ENCODE data around the gene TPP1.

The TPP1 gene

GRCh38 chr11:6622261-6623171, 3.3 kb upstream of the TPP1 start:
- DNase-seq (ENCODE audit: insufficient read length, low spot score) (no peak), FAIRE-seq (peak; percentile 55)
- TF ChIP-seq PAX5 (IDR thresholded peaks at IDR 0.05; ENCODE audit: insufficient read depth, low read length, severe bottlenecking) (no peak), POU2F2 (IDR thresholded peaks at IDR 0.05; ENCODE audit: low read depth, low read length) (no peak), POLR2AphosphoS5 (IDR thresholded peaks at IDR 0.05; ENCODE audit: low read depth, low read length) (no peak), POLR2A (IDR thresholded peaks at IDR 0.05; ENCODE audit: low read depth, low read length) (no peak), SPI1 (IDR thresholded peaks at IDR 0.05; ENCODE audit: low read depth, low read length) (no peak), TAF1 (IDR thresholded peaks at IDR 0.05; ENCODE audit: low read depth, low read length) (no peak)

DNA sequence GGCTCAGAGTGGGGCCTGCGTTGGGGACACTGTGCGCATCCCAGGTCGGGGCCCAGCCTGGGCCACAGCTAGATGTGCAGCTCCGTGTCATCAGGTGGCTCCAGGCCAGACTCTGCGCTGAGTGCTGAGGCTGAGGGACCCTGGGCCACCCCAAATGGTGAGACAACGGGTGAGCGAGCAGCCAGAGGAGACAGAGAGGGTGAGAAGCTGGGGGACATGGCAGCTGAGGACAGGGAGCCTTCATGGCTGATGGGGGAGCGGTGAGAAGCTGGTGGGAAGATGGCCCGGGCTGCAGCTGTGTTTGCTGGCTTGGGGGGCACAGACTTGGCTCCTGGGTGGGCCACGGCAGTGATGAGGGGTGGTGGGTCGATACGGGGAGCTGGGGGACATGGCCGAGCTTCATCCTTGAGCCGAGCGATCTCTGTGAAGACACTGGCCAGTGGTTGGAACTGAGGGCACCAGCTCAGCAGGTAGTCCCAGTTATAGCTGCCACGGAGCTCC, 2.5 kb upstream of the TPP1 start:
- FAIRE-seq (no peak), DNase-seq (ENCODE audit: insufficient read length, low spot score) (no peak)
- TF ChIP-seq TAF1 (IDR thresholded peaks at IDR 0.05; ENCODE audit: low read depth, low read length) (no peak), PAX5 (IDR thresholded peaks at IDR 0.05; ENCODE audit: insufficient read depth, low read length, severe bottlenecking) (no peak), POLR2A (IDR thresholded peaks at IDR 0.05; ENCODE audit: low read depth, low read length) (no peak), POLR2AphosphoS5 (IDR thresholded peaks at IDR 0.05; ENCODE audit: low read depth, low read length) (no peak), POU2F2 (IDR thresholded peaks at IDR 0.05; ENCODE audit: low read depth, low read length) (no peak), SPI1 (IDR thresholded peaks at IDR 0.05; ENCODE audit: low read depth, low read length) (no peak)

GRCh38 chr11:6620636-6621035, 1.4 kb upstream of the TPP1 start:
- no peak for TF ChIP-seq TAF1 (IDR thresholded peaks at IDR 0.05; ENCODE audit: low read depth, low read length)
- no peak for TF ChIP-seq SPI1 (IDR thresholded peaks at IDR 0.05; ENCODE audit: low read depth, low read length)
- no peak for TF ChIP-seq PAX5 (IDR thresholded peaks at IDR 0.05; ENCODE audit: insufficient read depth, low read length, severe bottlenecking)
- no peak for TF ChIP-seq POLR2A (IDR thresholded peaks at IDR 0.05; ENCODE audit: low read depth, low read length)
- no peak for TF ChIP-seq POLR2AphosphoS5 (IDR thresholded peaks at IDR 0.05; ENCODE audit: low read depth, low read length)
- TF ChIP-seq POU2F2 (IDR thresholded peaks at IDR 0.05; ENCODE audit: low read depth, low read length) = no peak
- FAIRE-seq (no peak), DNase-seq (ENCODE audit: insufficient read length, low spot score) (no peak)

- peak; percentile 79 for FAIRE-seq
- no peak for TF ChIP-seq TAF1 (IDR thresholded peaks at IDR 0.05; ENCODE audit: low read depth, low read length)
- peak; percentile 83 for TF ChIP-seq SPI1 (IDR thresholded peaks at IDR 0.05; ENCODE audit: low read depth, low read length)
- 0 out of 2 replicates have a peak, but pooled peaks have one; percentile 17 for TF ChIP-seq POLR2AphosphoS5 (IDR thresholded peaks at IDR 0.05; ENCODE audit: low read depth, low read length)
- peak; percentile 39; the same call in 1 of the 2 replicates for TF ChIP-seq POU2F2 (IDR thresholded peaks at IDR 0.05; ENCODE audit: low read depth, low read length)
- DNase-seq (ENCODE audit: insufficient read length, low spot score) = no peak
Measured at GRCh38 chr11:6618117-6619003, 862 bp downstream of the TPP1 start.

DNA sequence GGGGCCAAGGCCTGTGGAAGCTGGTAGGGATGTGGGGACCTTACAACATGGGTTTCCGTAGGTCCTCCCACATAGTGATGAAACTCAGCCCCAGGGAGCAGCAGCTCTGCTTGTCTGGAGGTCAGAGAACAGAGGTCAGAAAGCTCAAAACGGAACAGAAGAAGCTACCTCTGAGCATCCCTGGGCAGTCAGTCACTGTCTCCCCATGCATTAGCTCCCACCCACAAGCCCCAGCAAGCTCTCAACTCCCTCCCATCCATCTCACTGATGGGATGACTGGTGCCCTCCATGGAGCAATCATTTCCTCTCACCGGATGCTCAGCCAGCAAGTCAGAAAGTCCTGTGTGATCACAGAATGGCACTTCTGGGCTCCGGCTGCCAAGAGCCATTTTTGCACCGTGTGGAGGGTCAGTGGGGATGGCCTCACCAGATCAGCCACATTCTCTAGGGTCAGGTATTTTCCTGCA, 1.9 kb downstream of the TPP1 start:
- no peak for DNase-seq (ENCODE audit: insufficient read length, low spot score)
- TF ChIP-seq POU2F2 (IDR thresholded peaks at IDR 0.05; ENCODE audit: low read depth, low read length) = no peak
- no peak for TF ChIP-seq POLR2AphosphoS5 (IDR thresholded peaks at IDR 0.05; ENCODE audit: low read depth, low read length)
- TF ChIP-seq SPI1 (IDR thresholded peaks at IDR 0.05; ENCODE audit: low read depth, low read length) = no peak
- no peak for TF ChIP-seq PAX5 (IDR thresholded peaks at IDR 0.05; ENCODE audit: insufficient read depth, low read length, severe bottlenecking)
- no peak for TF ChIP-seq TAF1 (IDR thresholded peaks at IDR 0.05; ENCODE audit: low read depth, low read length)
- no peak for TF ChIP-seq POLR2A (IDR thresholded peaks at IDR 0.05; ENCODE audit: low read depth, low read length)
- no peak for FAIRE-seq

DNA sequence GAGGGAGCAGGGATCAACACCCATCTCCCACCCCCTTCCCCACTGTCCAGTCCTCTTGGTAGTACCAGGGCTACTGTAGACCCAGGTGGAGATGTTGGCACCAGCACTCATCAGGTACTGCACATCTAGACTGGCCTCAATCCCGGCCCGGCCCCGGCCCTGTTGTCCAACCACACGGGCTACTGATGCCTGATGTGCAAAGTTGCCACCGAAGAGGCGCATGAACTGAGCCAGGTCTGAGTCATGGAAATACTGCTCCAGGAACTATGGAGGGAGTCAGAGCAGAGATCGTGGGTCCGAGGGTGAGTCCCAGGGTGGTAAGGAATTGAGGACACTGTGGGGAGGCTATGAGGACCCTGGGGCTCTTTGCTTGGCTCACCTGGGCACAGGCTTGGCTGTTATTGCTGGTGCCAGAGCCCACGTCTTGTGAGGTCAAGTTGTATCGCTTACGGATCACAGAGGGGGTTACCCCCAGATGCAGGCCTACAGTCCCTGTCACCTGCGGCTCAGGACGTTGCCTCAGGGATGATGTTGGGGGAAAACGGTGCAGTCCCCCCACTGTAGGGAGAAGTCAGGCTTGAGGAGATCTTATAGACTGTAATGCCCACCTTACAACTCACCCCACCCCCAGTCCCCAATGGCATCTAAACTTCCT, 2.5 kb downstream of the TPP1 start:
- TF ChIP-seq POLR2A (IDR thresholded peaks at IDR 0.05; ENCODE audit: low read depth, low read length) (no peak), PAX5 (IDR thresholded peaks at IDR 0.05; ENCODE audit: insufficient read depth, low read length, severe bottlenecking) (no peak), SPI1 (IDR thresholded peaks at IDR 0.05; ENCODE audit: low read depth, low read length) (no peak), POLR2AphosphoS5 (IDR thresholded peaks at IDR 0.05; ENCODE audit: low read depth, low read length) (no peak), TAF1 (IDR thresholded peaks at IDR 0.05; ENCODE audit: low read depth, low read length) (no peak), POU2F2 (IDR thresholded peaks at IDR 0.05; ENCODE audit: low read depth, low read length) (no peak)
- FAIRE-seq (no peak), DNase-seq (ENCODE audit: insufficient read length, low spot score) (no peak)

GRCh38 chr11:6615882-6616585, 3.2 kb downstream of the TPP1 start:
- no peak for DNase-seq (ENCODE audit: insufficient read length, low spot score)
- no peak for FAIRE-seq
- TF ChIP-seq TAF1 (IDR thresholded peaks at IDR 0.05; ENCODE audit: low read depth, low read length) (no peak), POU2F2 (IDR thresholded peaks at IDR 0.05; ENCODE audit: low read depth, low read length) (no peak), SPI1 (IDR thresholded peaks at IDR 0.05; ENCODE audit: low read depth, low read length) (no peak), POLR2AphosphoS5 (IDR thresholded peaks at IDR 0.05; ENCODE audit: low read depth, low read length) (no peak), POLR2A (IDR thresholded peaks at IDR 0.05; ENCODE audit: low read depth, low read length) (no peak), PAX5 (IDR thresholded peaks at IDR 0.05; ENCODE audit: insufficient read depth, low read length, severe bottlenecking) (no peak)

DNA sequence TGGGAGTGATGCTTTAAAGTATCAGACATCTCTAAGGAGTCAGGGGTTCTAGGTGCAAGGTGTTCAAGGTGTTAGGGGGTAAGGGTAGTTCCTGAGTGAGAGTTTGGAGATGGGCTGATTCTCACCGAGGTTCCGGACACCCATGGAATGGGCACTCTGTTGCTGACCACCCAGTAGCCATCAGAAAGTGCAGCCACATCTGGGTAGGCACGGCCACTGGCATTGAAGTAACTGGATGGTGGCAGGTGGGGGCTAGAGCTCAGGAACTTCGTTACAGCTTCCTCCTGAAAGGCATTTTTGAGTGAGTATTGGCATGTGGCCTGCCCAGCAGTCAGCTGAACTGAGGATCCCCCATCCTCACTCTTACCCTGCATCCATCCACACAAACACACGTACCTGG, 4.2 kb downstream of the TPP1 start:
- DNase-seq (ENCODE audit: insufficient read length, low spot score) = no peak
- FAIRE-seq = no peak
- TF ChIP-seq PAX5 (IDR thresholded peaks at IDR 0.05; ENCODE audit: insufficient read depth, low read length, severe bottlenecking) (no peak), POLR2AphosphoS5 (IDR thresholded peaks at IDR 0.05; ENCODE audit: low read depth, low read length) (no peak), TAF1 (IDR thresholded peaks at IDR 0.05; ENCODE audit: low read depth, low read length) (no peak), POLR2A (IDR thresholded peaks at IDR 0.05; ENCODE audit: low read depth, low read length) (no peak), POU2F2 (IDR thresholded peaks at IDR 0.05; ENCODE audit: low read depth, low read length) (no peak), SPI1 (IDR thresholded peaks at IDR 0.05; ENCODE audit: low read depth, low read length) (no peak)

Measured in GM12891 (cell line).